K562 (cell line): ENCODE results near the gene FEV. TPM values are rescaled to one million over a fixed set of nuclear protein-coding genes. Genes with fewer than 3 reads are reported as not detected.

ENCODE experiments used
- FOXP1 ChIP-seq: sonication (generic); formaldehyde crosslinking; IDR thresholded peaks from 2 replicates; pipeline ENCODE4 v1.8.0; 2022; ENCODE audit warnings: mild to moderate bottlenecking, missing genetic modification reagents
- HDAC1 ChIP-seq, 2 experiments: fragments of 450-650 bp; IDR thresholded peaks; 2 replicates each; pipeline ENCODE4 v1.6.1; 2016 to 2017; ENCODE audit warnings: inconsistent platforms in 1 of 2, mild to moderate bottlenecking in 1 of 2, moderate library complexity in 1 of 2
- KLF16 ChIP-seq: IDR thresholded peaks from 2 replicates; pipeline ENCODE4 v1.6.1; 2016; ENCODE audit warnings: antibody characterized with exemption
- MEIS2 ChIP-seq: fragments of 450-650 bp; IDR thresholded peaks from 2 replicates; pipeline ENCODE4 v1.6.1; 2014; ENCODE audit warnings: mild to moderate bottlenecking; ENCODE audit not compliant: partially characterized antibody
- NCOR1 ChIP-seq: fragments of 450-650 bp; IDR thresholded peaks from 2 replicates; pipeline ENCODE4 v1.6.1; 2016; ENCODE audit warnings: mild to moderate bottlenecking, moderate library complexity
- NFE2L1 ChIP-seq: fragments of 450-650 bp; IDR thresholded peaks from 2 replicates; pipeline ENCODE4 v1.6.1; 2016; ENCODE audit warnings: missing genetic modification characterization, low read depth, mild to moderate bottlenecking, missing compliant biosample characterization, moderate library complexity, borderline replicate concordance
- PRMT5 ChIP-seq: sonication (generic); formaldehyde crosslinking; IDR thresholded peaks from 2 replicates; pipeline ENCODE4 v1.5.0; 2020; ENCODE audit warnings: missing genetic modification reagents
- PURB ChIP-seq: sonication (generic); formaldehyde crosslinking; IDR thresholded peaks from 2 replicates; pipeline ENCODE4 v1.9.0; 2021; ENCODE audit warnings: low read depth, mild to moderate bottlenecking, missing genetic modification reagents
- RCOR1 ChIP-seq, 2 experiments: IDR thresholded peaks; 2 replicates each; pipeline ENCODE4 v1.6.1; 2012; ENCODE audit warnings: low read depth in 2 of 2, low read length in 2 of 2, borderline replicate concordance in 1 of 2, improper control_type of control experiment in 1 of 2
- TBL1XR1 ChIP-seq, 2 experiments: IDR thresholded peaks; 2 replicates each; pipeline ENCODE4 v1.6.1; 2012; ENCODE audit warnings: improper control_type of control experiment in 2 of 2, low read length in 2 of 2, mild to moderate bottlenecking in 1 of 2
- TBP ChIP-seq: optimal IDR thresholded peaks from 2 replicates; pipeline ENCODE3; 2011; ENCODE audit warnings: low read depth, low read length, improper control_type of control experiment
- WHSC1 ChIP-seq: IDR thresholded peaks from one replicate; pipeline ENCODE4 v1.6.1; 2012; ENCODE audit warnings: low read length, control low read depth, inconsistent platforms
- ZNF316 ChIP-seq: fragments of 450-650 bp; IDR thresholded peaks from 2 replicates; pipeline ENCODE4 v1.6.1; 2016
- polyA plus RNA-seq, 8 experiments: library from polyadenylated mRNA; depleted of rRNA in 4 of 8; stranded (reverse) in 5 of 8; unstranded in 3 of 8; fragments of >200 nt; fragmentation: Nextera tagmentation in 2 of 8; fragmentation: Illumina TruSeq in 1 of 8; extraction: Ambion mirVana in 2 of 8; extraction: Trizol in 1 of 8; gene quantifications; 2 replicates each; pipeline versions ENCODE4 v1.2.1 to v1.2.3, GENCODE V29; 2011 to 2014; ENCODE audit warnings: inconsistent platforms in 1 of 8, missing spikeins in 1 of 8
- total RNA-seq, 7 experiments: library from RNA; depleted of rRNA in 6 of 7; stranded (reverse); fragments of >200 nt in 6 of 7; fragmentation: Illumina TruSeq in 2 of 7; extraction: Trizol in 2 of 7; gene quantifications; 2 replicates each; pipeline versions ENCODE4 v1.2.1 to v1.2.3, GENCODE V29; 2011 to 2021; ENCODE audit warnings: low replicate concordance in 1 of 7
- TF ChIP-seq, protein P1 (sequence below): fragments of 450-650 bp; IDR thresholded peaks from 2 replicates; pipeline ENCODE4 v1.6.1; 2016
- TF ChIP-seq, protein P2 (sequence below), 2 experiments: IDR thresholded peaks; 2 replicates each; pipeline ENCODE4 v1.6.1; 2012; ENCODE audit warnings: improper control_type of control experiment in 2 of 2, low read depth in 2 of 2, low read length in 2 of 2, borderline replicate concordance in 1 of 2
- TF ChIP-seq, protein P3 (sequence below): sonication (generic); formaldehyde crosslinking; IDR thresholded peaks from 2 replicates; pipeline ENCODE4 v1.8.1; 2022; ENCODE audit warnings: missing genetic modification reagents
- TF ChIP-seq, protein P4 (sequence below), 2 experiments: fragments of 150-350 bp in 1 of 2; IDR thresholded peaks; 2 replicates each; pipeline ENCODE4 v1.6.1; 2012 to 2016; ENCODE audit warnings: low read depth in 2 of 2, low read length in 2 of 2, mild to moderate bottlenecking in 1 of 2, moderate library complexity in 1 of 2

Gene FEV
- total and polyA plus RNA-seq, 9 of the 15 experiments (the other 6 are each of a cell fraction or from before 2014, with no cell fraction given), result 0.08 to 1.6 (median 0.62) TPM; not detected in 1

DNA sequence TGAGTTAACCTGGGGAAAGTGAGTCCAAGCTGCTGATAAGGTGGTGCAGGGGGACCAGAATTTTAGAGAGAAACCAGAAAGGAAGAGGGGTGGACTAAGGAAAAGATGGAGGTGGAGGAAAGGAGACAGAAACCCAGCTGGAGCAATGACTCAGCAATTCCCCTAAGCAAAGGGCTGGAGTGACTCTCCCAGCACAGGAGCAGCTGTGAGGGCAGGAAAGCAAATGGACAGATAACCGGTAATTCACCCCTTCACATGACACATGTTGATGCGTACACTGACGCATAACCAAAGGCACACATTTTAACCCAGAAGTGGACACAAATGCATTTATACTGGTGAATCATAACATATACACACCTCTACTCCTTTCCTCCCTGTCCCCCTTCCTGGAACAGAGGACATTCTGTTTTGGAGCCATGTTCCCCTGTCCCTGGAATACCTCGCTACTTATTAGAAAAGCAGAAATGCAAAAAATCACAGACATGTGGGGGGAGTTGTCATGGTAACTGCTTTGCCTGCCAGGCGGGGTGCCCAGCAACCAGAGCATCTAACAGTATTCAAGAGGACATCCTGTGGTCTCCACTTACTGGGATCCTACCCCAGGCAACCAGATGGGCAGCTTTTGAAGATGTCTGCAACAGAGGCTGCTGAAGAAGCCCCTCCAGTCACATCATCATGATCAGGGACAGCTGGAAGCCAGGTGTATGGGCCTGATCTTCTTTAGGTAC, 20.8 kb downstream of the FEV start (continued):
- TF ChIP-seq, protein P1, sequence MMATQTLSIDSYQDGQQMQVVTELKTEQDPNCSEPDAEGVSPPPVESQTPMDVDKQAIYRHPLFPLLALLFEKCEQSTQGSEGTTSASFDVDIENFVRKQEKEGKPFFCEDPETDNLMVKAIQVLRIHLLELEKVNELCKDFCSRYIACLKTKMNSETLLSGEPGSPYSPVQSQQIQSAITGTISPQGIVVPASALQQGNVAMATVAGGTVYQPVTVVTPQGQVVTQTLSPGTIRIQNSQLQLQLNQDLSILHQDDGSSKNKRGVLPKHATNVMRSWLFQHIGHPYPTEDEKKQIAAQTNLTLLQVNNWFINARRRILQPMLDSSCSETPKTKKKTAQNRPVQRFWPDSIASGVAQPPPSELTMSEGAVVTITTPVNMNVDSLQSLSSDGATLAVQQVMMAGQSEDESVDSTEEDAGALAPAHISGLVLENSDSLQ, result peak; percentile 55
- TF ChIP-seq MEIS2 (peak; percentile 51), PRMT5 (CRISPR knock-in tag) (no peak), ZNF316 (peak; percentile 94), HDAC1 (IDR thresholded peaks at IDR 0.05) (peak in 1 of 2 experiments; percentile 48; a peak in 2 of 4 replicates), TBL1XR1 (IDR thresholded peaks at IDR 0.05; ENCODE audit: low read length in 2 of 2) (no peak), WHSC1 (no peak), NFE2L1 (peak; percentile 98), RCOR1 (IDR thresholded peaks at IDR 0.05; ENCODE audit: borderline replicate concordance in 1 of 2, low read depth in 2 of 2, low read length in 2 of 2) (peak in 1 of 2 experiments; percentile 54; a peak in 1 of 4 replicates), PURB (no peak), NCOR1 (peak; percentile 38; the same call in 1 of the 2 replicates), FOXP1 (no peak), KLF16 (no peak), TBP (no peak)
- TF ChIP-seq, protein P2, sequence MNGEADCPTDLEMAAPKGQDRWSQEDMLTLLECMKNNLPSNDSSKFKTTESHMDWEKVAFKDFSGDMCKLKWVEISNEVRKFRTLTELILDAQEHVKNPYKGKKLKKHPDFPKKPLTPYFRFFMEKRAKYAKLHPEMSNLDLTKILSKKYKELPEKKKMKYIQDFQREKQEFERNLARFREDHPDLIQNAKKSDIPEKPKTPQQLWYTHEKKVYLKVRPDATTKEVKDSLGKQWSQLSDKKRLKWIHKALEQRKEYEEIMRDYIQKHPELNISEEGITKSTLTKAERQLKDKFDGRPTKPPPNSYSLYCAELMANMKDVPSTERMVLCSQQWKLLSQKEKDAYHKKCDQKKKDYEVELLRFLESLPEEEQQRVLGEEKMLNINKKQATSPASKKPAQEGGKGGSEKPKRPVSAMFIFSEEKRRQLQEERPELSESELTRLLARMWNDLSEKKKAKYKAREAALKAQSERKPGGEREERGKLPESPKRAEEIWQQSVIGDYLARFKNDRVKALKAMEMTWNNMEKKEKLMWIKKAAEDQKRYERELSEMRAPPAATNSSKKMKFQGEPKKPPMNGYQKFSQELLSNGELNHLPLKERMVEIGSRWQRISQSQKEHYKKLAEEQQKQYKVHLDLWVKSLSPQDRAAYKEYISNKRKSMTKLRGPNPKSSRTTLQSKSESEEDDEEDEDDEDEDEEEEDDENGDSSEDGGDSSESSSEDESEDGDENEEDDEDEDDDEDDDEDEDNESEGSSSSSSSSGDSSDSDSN (IDR thresholded peaks at IDR 0.05; ENCODE audit: borderline replicate concordance in 1 of 2, low read depth in 2 of 2, low read length in 2 of 2), result no peak
- TF ChIP-seq, protein P3, sequence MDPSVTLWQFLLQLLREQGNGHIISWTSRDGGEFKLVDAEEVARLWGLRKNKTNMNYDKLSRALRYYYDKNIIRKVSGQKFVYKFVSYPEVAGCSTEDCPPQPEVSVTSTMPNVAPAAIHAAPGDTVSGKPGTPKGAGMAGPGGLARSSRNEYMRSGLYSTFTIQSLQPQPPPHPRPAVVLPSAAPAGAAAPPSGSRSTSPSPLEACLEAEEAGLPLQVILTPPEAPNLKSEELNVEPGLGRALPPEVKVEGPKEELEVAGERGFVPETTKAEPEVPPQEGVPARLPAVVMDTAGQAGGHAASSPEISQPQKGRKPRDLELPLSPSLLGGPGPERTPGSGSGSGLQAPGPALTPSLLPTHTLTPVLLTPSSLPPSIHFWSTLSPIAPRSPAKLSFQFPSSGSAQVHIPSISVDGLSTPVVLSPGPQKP (CRISPR knock-in tag), result no peak
- TF ChIP-seq, protein P4, sequence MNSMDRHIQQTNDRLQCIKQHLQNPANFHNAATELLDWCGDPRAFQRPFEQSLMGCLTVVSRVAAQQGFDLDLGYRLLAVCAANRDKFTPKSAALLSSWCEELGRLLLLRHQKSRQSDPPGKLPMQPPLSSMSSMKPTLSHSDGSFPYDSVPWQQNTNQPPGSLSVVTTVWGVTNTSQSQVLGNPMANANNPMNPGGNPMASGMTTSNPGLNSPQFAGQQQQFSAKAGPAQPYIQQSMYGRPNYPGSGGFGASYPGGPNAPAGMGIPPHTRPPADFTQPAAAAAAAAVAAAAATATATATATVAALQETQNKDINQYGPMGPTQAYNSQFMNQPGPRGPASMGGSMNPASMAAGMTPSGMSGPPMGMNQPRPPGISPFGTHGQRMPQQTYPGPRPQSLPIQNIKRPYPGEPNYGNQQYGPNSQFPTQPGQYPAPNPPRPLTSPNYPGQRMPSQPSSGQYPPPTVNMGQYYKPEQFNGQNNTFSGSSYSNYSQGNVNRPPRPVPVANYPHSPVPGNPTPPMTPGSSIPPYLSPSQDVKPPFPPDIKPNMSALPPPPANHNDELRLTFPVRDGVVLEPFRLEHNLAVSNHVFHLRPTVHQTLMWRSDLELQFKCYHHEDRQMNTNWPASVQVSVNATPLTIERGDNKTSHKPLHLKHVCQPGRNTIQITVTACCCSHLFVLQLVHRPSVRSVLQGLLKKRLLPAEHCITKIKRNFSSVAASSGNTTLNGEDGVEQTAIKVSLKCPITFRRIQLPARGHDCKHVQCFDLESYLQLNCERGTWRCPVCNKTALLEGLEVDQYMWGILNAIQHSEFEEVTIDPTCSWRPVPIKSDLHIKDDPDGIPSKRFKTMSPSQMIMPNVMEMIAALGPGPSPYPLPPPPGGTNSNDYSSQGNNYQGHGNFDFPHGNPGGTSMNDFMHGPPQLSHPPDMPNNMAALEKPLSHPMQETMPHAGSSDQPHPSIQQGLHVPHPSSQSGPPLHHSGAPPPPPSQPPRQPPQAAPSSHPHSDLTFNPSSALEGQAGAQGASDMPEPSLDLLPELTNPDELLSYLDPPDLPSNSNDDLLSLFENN (IDR thresholded peaks at IDR 0.05; ENCODE audit: low read depth in 2 of 2, low read length in 2 of 2), result no peak
